HCT116 (cell line): ENCODE data around the gene MYO1B. TPM values are rescaled to one million over a fixed set of nuclear protein-coding genes. Genes with fewer than 3 reads are reported as not detected.

ENCODE experiments used
- ATAC-seq: fragments of 200-7000 bp; cut with Tn5 transposase; 2 replicates; pipeline ENCODE4 v1.9.1; 2020; ENCODE audit warnings: mild to moderate bottlenecking, moderate library complexity
- BruUV-seq: library from RNA; stranded (reverse); fragments of 400-500 nt; replicated peaks from 2 replicates; lab custom pipeline; 2021; lab: Mats Ljungman, UMichigan
- CTCF ChIA-PET: fragments of 300-600 bp; sonication (Branson Sonifier 250); formaldehyde crosslinking; loops from one replicate; lab custom pipeline; 2021; ENCODE audit warnings: antibody characterized with exemption; lab: Charles Lee
- POLR2A ChIA-PET: fragments of 300-600, 350-600 bp; sonication (Branson Sonifier 250); formaldehyde crosslinking; loops from one replicate; lab custom pipeline; 2021; ENCODE audit warnings: antibody characterized with exemption; lab: Charles Lee
- RAD21 ChIA-PET, 2 experiments: fragments of 300-600 bp; sonication (Branson Sonifier 250); formaldehyde crosslinking; loops; one replicate each; lab custom pipeline; 2023; ENCODE audit warnings: low total read pairs in 2 of 2; ENCODE audit not compliant: uncharacterized antibody in 2 of 2, unreplicated experiment in 2 of 2, low non-redundant PET in 1 of 2; lab: Charles Lee
- DNase-seq: peaks from one replicate; pipeline ENCODE4 v3.0.0-alpha.2; 2010; ENCODE audit warnings: low read depth, low spot score
- H2AFZ ChIP-seq: fragments of 200-600 bp; shearing (Covaris generic), sonication (generic); 2 replicates; pipeline ENCODE4 v1.6.1; 2017; ENCODE audit warnings: low read depth, mixed run types, mixed read lengths, antibody characterized with exemption, low read length; ENCODE audit not compliant: poor library complexity, severe bottlenecking
- H3K27ac ChIP-seq: 2 replicates; pipeline ENCODE4 v1.5.1; 2012; ENCODE audit warnings: low read depth, low read length
- H3K27me3 ChIP-seq: fragments of 200-600 bp; sonication (generic); 2 replicates; pipeline ENCODE4 v1.6.1; 2016; ENCODE audit warnings: mixed run types, low read length, mixed read lengths; ENCODE audit not compliant: insufficient read depth
- H3K36me3 ChIP-seq, 2 experiments: fragments of 200-500 bp in 1 of 2; fragments of 200-600 bp in 1 of 2; sonication (Bioruptor generic) in 1 of 2; sonication (generic) in 1 of 2; 2 replicates each; pipeline versions ENCODE4 v1.5.1 to v1.6.1; 2014 to 2016; ENCODE audit warnings: low read length in 2 of 2, inconsistent platforms in 1 of 2, mixed read lengths in 1 of 2, mixed run types in 1 of 2; ENCODE audit not compliant: insufficient read depth in 2 of 2, control insufficient read depth in 1 of 2
- H3K4me1 ChIP-seq, 2 experiments: fragments of 200-600 bp in 1 of 2; sonication (generic) in 1 of 2; 2 replicates each; pipeline versions ENCODE4 v1.5.1 to v1.6.1; 2012 to 2017; ENCODE audit warnings: low read length in 2 of 2, inconsistent platforms in 1 of 2, mild to moderate bottlenecking in 1 of 2, mixed read lengths in 1 of 2, mixed run types in 1 of 2, moderate library complexity in 1 of 2; ENCODE audit not compliant: insufficient read depth in 2 of 2, control insufficient read depth in 1 of 2
- H3K4me2 ChIP-seq: fragments of 200-600 bp; sonication (generic); 2 replicates; pipeline ENCODE4 v1.6.1; 2017; ENCODE audit warnings: mixed run types, low read length, mixed read lengths
- H3K4me3 ChIP-seq, 2 experiments: fragments of 200-600 bp in 1 of 2; sonication (generic) in 1 of 2; replicated peaks in 1 of 2; 2 replicates each; pipeline ENCODE4 v1.5.1; 2011 to 2016; ENCODE audit warnings: low read length in 2 of 2, control low read depth in 1 of 2, low read depth in 1 of 2, mild to moderate bottlenecking in 1 of 2, mixed read lengths in 1 of 2, mixed run types in 1 of 2
- H3K79me2 ChIP-seq: fragments of 200-600 bp; sonication (generic); 2 replicates; pipeline ENCODE4 v1.6.1; 2017; ENCODE audit warnings: mild to moderate bottlenecking, mixed run types, low read length, moderate library complexity, mixed read lengths; ENCODE audit not compliant: insufficient read depth
- H3K9ac ChIP-seq: fragments of 200-600 bp; sonication (generic); 2 replicates; pipeline ENCODE4 v1.6.1; 2016; ENCODE audit warnings: low read length, mixed read lengths
- H3K9me2 ChIP-seq: fragments of 200-600 bp; sonication (generic), shearing (Covaris generic); 2 replicates; pipeline ENCODE4 v1.6.1; 2017; ENCODE audit warnings: mixed run types, mild to moderate bottlenecking, moderate library complexity; ENCODE audit not compliant: insufficient read depth
- H3K9me3 ChIP-seq, 2 experiments: fragments of 200-500 bp in 1 of 2; fragments of 200-600 bp in 1 of 2; sonication (Bioruptor generic) in 1 of 2; sonication (generic) in 1 of 2; 2 replicates each; pipeline ENCODE4 v1.6.1; 2014 to 2017; ENCODE audit warnings: low read length in 2 of 2, mixed read lengths in 2 of 2, inconsistent platforms in 1 of 2, low read depth in 1 of 2, mild to moderate bottlenecking in 1 of 2, mixed run types in 1 of 2, moderate library complexity in 1 of 2; ENCODE audit not compliant: control insufficient read depth in 1 of 2, insufficient read depth in 1 of 2
- H4K20me1 ChIP-seq: fragments of 200-600 bp; sonication (generic), shearing (Covaris generic); 2 replicates; pipeline ENCODE4 v1.6.1; 2017; ENCODE audit warnings: mixed run types, mild to moderate bottlenecking, moderate library complexity; ENCODE audit not compliant: insufficient read depth
- CBX3 ChIP-seq: IDR thresholded peaks from 2 replicates; pipeline ENCODE4 v1.6.1; 2012; ENCODE audit warnings: low read depth
- CTCF ChIP-seq, 3 experiments: fragments of 200-600 bp in 1 of 3; sonication (generic) in 1 of 3; IDR thresholded peaks in 2 of 3; conservative IDR thresholded peaks in 1 of 3; 2 replicates each; pipeline ENCODE4 v1.5.1; 2012 to 2017; ENCODE audit warnings: low read depth in 2 of 3, low read length in 2 of 3, antibody characterized with exemption in 1 of 3, borderline replicate concordance in 1 of 3, control low read depth in 1 of 3, mild to moderate bottlenecking in 1 of 3, mixed read lengths in 1 of 3, mixed run types in 1 of 3, moderate library complexity in 1 of 3; ENCODE audit not compliant: insufficient read depth in 1 of 3
- EGR1 ChIP-seq: IDR thresholded peaks from 2 replicates; pipeline ENCODE4 v1.6.1; 2012; ENCODE audit warnings: low read depth
- ELF1 ChIP-seq: IDR thresholded peaks from 2 replicates; pipeline ENCODE4 v1.6.1; 2012; ENCODE audit warnings: low read depth, borderline replicate concordance
- FOSL1 ChIP-seq: IDR thresholded peaks from 2 replicates; pipeline ENCODE4 v1.6.1; 2012; ENCODE audit warnings: low read depth
- TCF7L2 ChIP-seq: IDR thresholded peaks from 2 replicates; pipeline ENCODE4 v1.7.0; 2011; ENCODE audit warnings: borderline replicate concordance, inconsistent platforms; ENCODE audit not compliant: insufficient read depth, insufficient read length; ENCODE audit errors: extremely low read depth
- YY1 ChIP-seq: IDR thresholded peaks from 2 replicates; pipeline ENCODE4 v1.6.1; 2011; ENCODE audit warnings: low read length, low read depth, moderate library complexity, mild to moderate bottlenecking; ENCODE audit not compliant: insufficient replicate concordance; ENCODE audit errors: extremely low read depth
- ZFX ChIP-seq: fragments of 450-650 bp; IDR thresholded peaks from 2 replicates; pipeline ENCODE4 v1.6.1; 2017
- ZNF274 ChIP-seq: fragments of 200-500 bp; sonication (Bioruptor generic); IDR thresholded peaks from 2 replicates; pipeline ENCODE4 v1.6.1; 2014; ENCODE audit warnings: mild to moderate bottlenecking, low read depth, low read length, inconsistent platforms
- intact Hi-C: fragments of 100-400 bp; cut with micrococcal nuclease; formaldehyde crosslinking; loops from 2 replicates; pipeline ENCODE4 v1.10.0; 2022
- total RNA-seq: library from RNA; stranded (reverse); gene quantifications from one replicate; pipeline ENCODE4 v1.2.1, GENCODE V29; 2021; ENCODE audit not compliant: unreplicated experiment
- TF ChIP-seq, protein P1 (sequence below): IDR thresholded peaks from 2 replicates; pipeline ENCODE4 v1.6.1; 2012
- TF ChIP-seq, protein P2 (sequence below): IDR thresholded peaks from 2 replicates; pipeline ENCODE4 v1.6.1; 2011; ENCODE audit warnings: mild to moderate bottlenecking, low read length, moderate library complexity; ENCODE audit not compliant: insufficient replicate concordance; ENCODE audit errors: extremely low read depth

Gene MYO1B
- total RNA-seq, 1 experiment from 2014 or later, result 51.7 TPM

- H3K27ac ChIP-seq, result no peak overlapping the region
- TF ChIP-seq CBX3 (no peak), YY1 (no peak), TCF7L2 (no peak)
- TF ChIP-seq, protein P1, sequence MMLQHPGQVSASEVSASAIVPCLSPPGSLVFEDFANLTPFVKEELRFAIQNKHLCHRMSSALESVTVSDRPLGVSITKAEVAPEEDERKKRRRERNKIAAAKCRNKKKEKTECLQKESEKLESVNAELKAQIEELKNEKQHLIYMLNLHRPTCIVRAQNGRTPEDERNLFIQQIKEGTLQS, result no peak
- no peaks in the 10 kb centered on the region for H3K9me2 ChIP-seq
- no peaks in the 10 kb centered on the region for H4K20me1 ChIP-seq
- no peaks in the 10 kb centered on the region for H3K79me2 ChIP-seq
- BruUV-seq, result no TSS peak
- DNase-seq (no peak), ATAC-seq (no peak)
- ChIA-PET RAD21 (no interaction called here), CTCF (no interaction called here), POLR2A (no interaction called here)
- peaks cover 0 to 25% of the 10 kb centered on the region in 2 experiments; a peak in 3 of 4 replicates for H3K4me1 ChIP-seq
- H3K4me3 ChIP-seq, result no peak overlapping the region
- intact Hi-C loops, result no loop called here
- peaks cover 19 to 25% of the 10 kb centered on the region in 2 experiments; a peak in 3 of 4 replicates for H3K36me3 ChIP-seq
- H3K27me3 ChIP-seq, result no peaks in the 10 kb centered on the region
- H3K9ac ChIP-seq, result no peak overlapping the region
- H2AFZ ChIP-seq, result no peak overlapping the region
- H3K9me3 ChIP-seq, result no peaks in the 10 kb centered on the region
- no peak overlapping the region for H3K4me2 ChIP-seq
Measured at GRCh38 chr2:191389288-191389687, 144.1 kb downstream of the MYO1B start.

DNA sequence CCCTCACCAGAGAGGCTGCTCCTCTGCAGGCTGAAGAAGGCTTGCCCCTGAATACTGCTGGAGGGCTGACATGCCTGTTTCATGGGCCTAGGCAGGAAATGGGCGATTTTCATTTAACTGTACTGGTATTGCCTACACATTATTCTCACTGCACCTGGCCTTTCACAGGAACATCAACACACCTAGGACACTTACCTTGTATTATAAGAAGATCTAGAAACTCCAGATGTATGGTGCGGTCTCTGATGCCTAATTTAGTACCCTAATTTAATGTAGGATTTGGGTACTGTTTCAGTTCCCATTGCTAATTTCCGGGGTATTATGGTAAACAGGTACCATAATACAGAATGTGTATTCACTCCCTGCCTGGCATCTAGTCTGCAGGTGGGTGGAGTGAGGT lies 146.0 kb downstream of the MYO1B start:
- no peak overlapping the region for H3K4me3 ChIP-seq
- H3K4me1 ChIP-seq, result peaks cover 0 to 17% of the 10 kb centered on the region in 2 experiments; a peak in 3 of 4 replicates
- H3K4me2 ChIP-seq, result no peak overlapping the region
- no peak overlapping the region for H3K9ac ChIP-seq
- POLR2A ChIA-PET, result no interaction called here
- no peak overlapping the region for H2AFZ ChIP-seq
- H3K79me2 ChIP-seq, result no peaks in the 10 kb centered on the region
- RAD21 ChIA-PET, result no interaction called here
- no peaks in the 10 kb centered on the region for H3K27me3 ChIP-seq
- H3K36me3 ChIP-seq, result peaks cover 14 to 26% of the 10 kb centered on the region in 2 experiments; a peak in 3 of 4 replicates
- H3K27ac ChIP-seq, result no peak overlapping the region
- no peaks in the 10 kb centered on the region for H4K20me1 ChIP-seq
- TF ChIP-seq, protein P2, sequence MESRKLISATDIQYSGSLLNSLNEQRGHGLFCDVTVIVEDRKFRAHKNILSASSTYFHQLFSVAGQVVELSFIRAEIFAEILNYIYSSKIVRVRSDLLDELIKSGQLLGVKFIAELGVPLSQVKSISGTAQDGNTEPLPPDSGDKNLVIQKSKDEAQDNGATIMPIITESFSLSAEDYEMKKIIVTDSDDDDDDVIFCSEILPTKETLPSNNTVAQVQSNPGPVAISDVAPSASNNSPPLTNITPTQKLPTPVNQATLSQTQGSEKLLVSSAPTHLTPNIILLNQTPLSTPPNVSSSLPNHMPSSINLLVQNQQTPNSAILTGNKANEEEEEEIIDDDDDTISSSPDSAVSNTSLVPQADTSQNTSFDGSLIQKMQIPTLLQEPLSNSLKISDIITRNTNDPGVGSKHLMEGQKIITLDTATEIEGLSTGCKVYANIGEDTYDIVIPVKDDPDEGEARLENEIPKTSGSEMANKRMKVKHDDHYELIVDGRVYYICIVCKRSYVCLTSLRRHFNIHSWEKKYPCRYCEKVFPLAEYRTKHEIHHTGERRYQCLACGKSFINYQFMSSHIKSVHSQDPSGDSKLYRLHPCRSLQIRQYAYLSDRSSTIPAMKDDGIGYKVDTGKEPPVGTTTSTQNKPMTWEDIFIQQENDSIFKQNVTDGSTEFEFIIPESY, result no peak
- TF ChIP-seq ZFX, result no peak
- TF ChIP-seq ZNF274, result no peak
- TF ChIP-seq EGR1, result no peak
- no peak for TF ChIP-seq FOSL1
- TF ChIP-seq ELF1, result no peak
- no peak for TF ChIP-seq CTCF (IDR thresholded peaks at IDR 0.05 in 2 of 3, conservative IDR thresholded peaks at IDR 0.05 in 1 of 3; ENCODE audit: borderline replicate concordance in 1 of 3, insufficient read depth in 1 of 3, low read depth in 2 of 3, low read length in 2 of 3)
- TF ChIP-seq, all 23 proteins: peak for 0
- Histone ChIP-seq H3K9me2 (no peaks in the 10 kb centered on the region), H3K9me3 (no peaks in the 10 kb centered on the region)
- CTCF ChIA-PET, result no interaction called here
- no TSS peak for BruUV-seq
- ATAC-seq (no peak), DNase-seq (no peak)
- intact Hi-C loops, result no loop called here
